Lower leg skin (tissue), 3 donors: ENCODE measurements around the gene ZBTB7C.

Experiments
- CTCF ChIP-seq, 3 donors: fragments of 450-650 bp; IDR thresholded peaks; one replicate each; pipeline ENCODE4 v1.5.1; 2016; ENCODE audit warnings: antibody characterized with exemption in 3 of 3, mild to moderate bottlenecking in 3 of 3, moderate library complexity in 2 of 3
- POLR2A ChIP-seq, 2 donors: fragments of 450-650 bp; IDR thresholded peaks; one replicate each; pipeline ENCODE4 v1.6.1; 2016 to 2017; ENCODE audit warnings: antibody characterized with exemption in 2 of 2, mild to moderate bottlenecking in 1 of 2, moderate library complexity in 1 of 2

- TF ChIP-seq CTCF (IDR thresholded peaks at IDR 0.05) (no peak), POLR2A (IDR thresholded peaks at IDR 0.05) (no peak)
Measured at GRCh38 chr18:48133671-48134251, 275.4 kb downstream of the ZBTB7C start.
